SK-N-SH treated with all-trans-retinoic acid at 6 μM for 48 hours (cell line): ENCODE measurements around the gene NINJ2.

Experiments
- ATAC-seq: fragments of 200-7000 bp; cut with Tn5 transposase; 3 replicates; pipeline ENCODE4 v1.9.1; 2020; ENCODE audit warnings: mild to moderate bottlenecking, moderate library complexity
- ARNTL ChIP-seq: fragments of 450-650 bp; formaldehyde crosslinking; IDR thresholded peaks from 2 replicates; pipeline ENCODE4 v1.5.0; 2020; ENCODE audit warnings: low read depth, mild to moderate bottlenecking, moderate library complexity, borderline replicate concordance
- CREB5 ChIP-seq: fragments of 250-450 bp; sonication (Bioruptor Pico); IDR thresholded peaks from 2 replicates; pipeline ENCODE4 v1.5.1; 2020; ENCODE audit warnings: low read depth, mild to moderate bottlenecking, moderate library complexity
- CSDC2 ChIP-seq: fragments of 250-450 bp; sonication (Bioruptor Pico); IDR thresholded peaks from 2 replicates; pipeline ENCODE4 v1.5.0; 2020; ENCODE audit warnings: mild to moderate bottlenecking, moderate library complexity
- CSRNP3 ChIP-seq: fragments of 250-450 bp; sonication (Bioruptor Pico); IDR thresholded peaks from 2 replicates; pipeline ENCODE4 v1.5.1; 2021; ENCODE audit warnings: mild to moderate bottlenecking, moderate library complexity
- ESRRG ChIP-seq: fragments of 250-450 bp; sonication (Bioruptor Pico); IDR thresholded peaks from 2 replicates; pipeline ENCODE4 v1.6.1; 2021; ENCODE audit warnings: mild to moderate bottlenecking
- ISL1 ChIP-seq: fragments of 250-450 bp; sonication (Bioruptor Pico); IDR thresholded peaks from 2 replicates; pipeline ENCODE4 v2.1.2; 2022; ENCODE audit warnings: mild to moderate bottlenecking, moderate library complexity
- OSR1 ChIP-seq: fragments of 250-450 bp; sonication (Bioruptor Pico); IDR thresholded peaks from 2 replicates; pipeline ENCODE4 v1.8.0; 2022; ENCODE audit warnings: moderate library complexity, mild to moderate bottlenecking, inconsistent platforms
- PATZ1 ChIP-seq: fragments of 250-450 bp; sonication (Bioruptor Pico); IDR thresholded peaks from 2 replicates; pipeline ENCODE4 v1.8.0; 2020; ENCODE audit warnings: mild to moderate bottlenecking, moderate library complexity, borderline replicate concordance
- POU6F1 ChIP-seq: fragments of 250-450 bp; sonication (Bioruptor Pico); IDR thresholded peaks from 2 replicates; pipeline ENCODE4 v1.8.0; 2021; ENCODE audit warnings: low read depth, mild to moderate bottlenecking, moderate library complexity, borderline replicate concordance
- PPARA ChIP-seq: fragments of 250-450 bp; sonication (Bioruptor Pico); IDR thresholded peaks from 2 replicates; pipeline ENCODE4 v1.5.0; 2020; ENCODE audit warnings: mild to moderate bottlenecking, borderline replicate concordance
- RARB ChIP-seq: fragments of 250-450 bp; sonication (Bioruptor Pico); IDR thresholded peaks from 2 replicates; pipeline ENCODE4 v1.8.0; 2021; ENCODE audit warnings: mild to moderate bottlenecking, moderate library complexity
- SNAI2 ChIP-seq: fragments of 250-450 bp; sonication (Bioruptor Pico); IDR thresholded peaks from 2 replicates; pipeline ENCODE4 v1.5.0; 2020; ENCODE audit warnings: mild to moderate bottlenecking, moderate library complexity
- TCF4 ChIP-seq: fragments of 250-450 bp; sonication (Bioruptor Pico); IDR thresholded peaks from 2 replicates; pipeline ENCODE4 v1.8.0; 2021; ENCODE audit warnings: mild to moderate bottlenecking, moderate library complexity, borderline replicate concordance
- TOX ChIP-seq: fragments of 250-450 bp; sonication (Bioruptor Pico); IDR thresholded peaks from 2 replicates; pipeline ENCODE4 v1.8.0; 2021; ENCODE audit warnings: mild to moderate bottlenecking, moderate library complexity, borderline replicate concordance
- TSHZ2 ChIP-seq: fragments of 250-450 bp; sonication (Bioruptor Pico); IDR thresholded peaks from 2 replicates; pipeline ENCODE4 v1.5.0; 2020; ENCODE audit warnings: mild to moderate bottlenecking, moderate library complexity
- ZC3H10 ChIP-seq: fragments of 250-450 bp; sonication (Bioruptor Pico); IDR thresholded peaks from 2 replicates; pipeline ENCODE4 v1.5.1; 2021; ENCODE audit warnings: mild to moderate bottlenecking, moderate library complexity
- ZFP3 ChIP-seq: fragments of 250-450 bp; sonication (Bioruptor Pico); IDR thresholded peaks from 2 replicates; pipeline ENCODE4 v1.5.0; 2020; ENCODE audit warnings: mild to moderate bottlenecking, moderate library complexity
- ZFP30 ChIP-seq: fragments of 450-650 bp; formaldehyde crosslinking; IDR thresholded peaks from 2 replicates; pipeline ENCODE4 v1.5.0; 2022; ENCODE audit warnings: mild to moderate bottlenecking, moderate library complexity
- ZNF565 ChIP-seq: fragments of 450-650 bp; formaldehyde crosslinking; conservative IDR thresholded peaks from 2 replicates; pipeline ENCODE4 v1.5.0; 2020; ENCODE audit warnings: low read depth, mild to moderate bottlenecking, moderate library complexity
- ZNF70 ChIP-seq: fragments of 450-650 bp; formaldehyde crosslinking; IDR thresholded peaks from 2 replicates; pipeline ENCODE4 v1.5.0; 2020; ENCODE audit warnings: mild to moderate bottlenecking, moderate library complexity
- ZNF8 ChIP-seq: fragments of 450-650 bp; formaldehyde crosslinking; IDR thresholded peaks from 2 replicates; pipeline ENCODE4 v1.5.0; 2020; ENCODE audit warnings: mild to moderate bottlenecking, moderate library complexity

Gene NINJ2

GRCh38 chr12:639988-640387 is 23.3 kb downstream of the NINJ2 start (continued):
- TF ChIP-seq PATZ1 (CRISPR knock-in tag) (no peak), CSDC2 (no peak), ZFP3 (CRISPR knock-in tag) (no peak), POU6F1 (CRISPR knock-in tag) (no peak), OSR1 (CRISPR knock-in tag) (no peak), ZC3H10 (no peak), PPARA (no peak), ZNF8 (CRISPR knock-in tag) (no peak), TOX (CRISPR knock-in tag) (no peak), RARB (no peak), ARNTL (CRISPR knock-in tag) (no peak), ZFP30 (CRISPR knock-in tag) (no peak), ZNF565 (CRISPR knock-in tag) (no peak), ESRRG (CRISPR knock-in tag) (no peak)
- TF ChIP-seq, all 23 proteins: peak for 0

GRCh38 chr12:639566-639965 is 23.7 kb downstream of the NINJ2 start:
- no peak for TF ChIP-seq CSRNP3
- no peak for TF ChIP-seq ZFP30 (CRISPR knock-in tag)
- no peak for TF ChIP-seq PPARA
- TF ChIP-seq SNAI2 (CRISPR knock-in tag): no peak
- TF ChIP-seq PATZ1 (CRISPR knock-in tag): no peak
- TF ChIP-seq ZNF8 (CRISPR knock-in tag): no peak
- no peak for TF ChIP-seq ZFP3 (CRISPR knock-in tag)
- TF ChIP-seq POU6F1 (CRISPR knock-in tag): no peak
- TF ChIP-seq ZNF70 (CRISPR knock-in tag): no peak
- no peak for TF ChIP-seq TOX (CRISPR knock-in tag)
- no peak for TF ChIP-seq ESRRG (CRISPR knock-in tag)
- no peak for TF ChIP-seq TSHZ2 (CRISPR knock-in tag)
- TF ChIP-seq OSR1 (CRISPR knock-in tag): no peak
- TF ChIP-seq RARB: no peak
- no peak for TF ChIP-seq ISL1 (CRISPR knock-in tag)
- TF ChIP-seq TCF4 (CRISPR knock-in tag): no peak
- TF ChIP-seq CREB5 (CRISPR knock-in tag): no peak
- no peak for ATAC-seq
